K562 (cell line): ENCODE measurements around the gene FAM227B. TPM values are rescaled to one million over a fixed set of nuclear protein-coding genes. Genes with fewer than 3 reads are reported as not detected.

ENCODE experiments used
- GMEB1 ChIP-seq: fragments of 250-450 bp; sonication (Bioruptor Pico); IDR thresholded peaks from 2 replicates; pipeline ENCODE4 v1.4.0; 2020; ENCODE audit warnings: mild to moderate bottlenecking
- HBP1 ChIP-seq: fragments of 450-650 bp; formaldehyde crosslinking; IDR thresholded peaks from 2 replicates; pipeline ENCODE4 v1.4.0; 2022; ENCODE audit warnings: missing genetic modification characterization
- HDAC8 ChIP-seq: fragments of 450-650 bp; IDR thresholded peaks from 2 replicates; pipeline ENCODE4 v1.6.1; 2016; ENCODE audit warnings: mild to moderate bottlenecking, missing genetic modification characterization, moderate library complexity, missing compliant biosample characterization
- PCBP2 ChIP-seq: fragments of 200-400 bp; formaldehyde crosslinking; IDR thresholded peaks from 2 replicates; pipeline ENCODE4 v1.6.1; 2018; ENCODE audit warnings: low read length, low read depth, mild to moderate bottlenecking, moderate library complexity; ENCODE audit not compliant: poor library complexity, severe bottlenecking
- YY1 ChIP-seq, 3 experiments: IDR thresholded peaks; 2 replicates each; pipeline ENCODE4 v1.6.1; 2011; ENCODE audit warnings: low read length in 2 of 3, mild to moderate bottlenecking in 2 of 3, moderate library complexity in 2 of 3, borderline replicate concordance in 1 of 3, control low read depth in 1 of 3, low read depth in 1 of 3; ENCODE audit not compliant: insufficient read depth in 3 of 3, insufficient replicate concordance in 2 of 3, control insufficient read depth in 1 of 3, insufficient read length in 1 of 3; ENCODE audit errors: extremely low read depth in 1 of 3
- ZBTB26 ChIP-seq: fragments of 450-650 bp; formaldehyde crosslinking; IDR thresholded peaks from 2 replicates; pipeline ENCODE4 v1.4.0; 2022; ENCODE audit warnings: missing genetic modification characterization
- polyA plus RNA-seq, 8 experiments: library from polyadenylated mRNA; depleted of rRNA in 4 of 8; stranded (reverse) in 5 of 8; unstranded in 3 of 8; fragments of >200 nt; fragmentation: Nextera tagmentation in 2 of 8; fragmentation: Illumina TruSeq in 1 of 8; extraction: Ambion mirVana in 2 of 8; extraction: Trizol in 1 of 8; gene quantifications; 2 replicates each; pipeline versions ENCODE4 v1.2.1 to v1.2.3, GENCODE V29; 2011 to 2014; ENCODE audit warnings: inconsistent platforms in 1 of 8, missing spikeins in 1 of 8
- total RNA-seq, 7 experiments: library from RNA; depleted of rRNA in 6 of 7; stranded (reverse); fragments of >200 nt in 6 of 7; fragmentation: Illumina TruSeq in 2 of 7; extraction: Trizol in 2 of 7; gene quantifications; 2 replicates each; pipeline versions ENCODE4 v1.2.1 to v1.2.3, GENCODE V29; 2011 to 2021; ENCODE audit warnings: low replicate concordance in 1 of 7

The FAM227B gene
- total and polyA plus RNA-seq, 9 of the 15 experiments (the other 6 are each of a cell fraction or from before 2014, with no cell fraction given) = 5.1 to 12.5 (median 11.2) TPM

- TF ChIP-seq HBP1 (CRISPR knock-in tag) (no peak), YY1 (IDR thresholded peaks at IDR 0.05; ENCODE audit: borderline replicate concordance in 1 of 3, control insufficient read depth in 1 of 3, extremely low read depth in 1 of 3, insufficient read depth in 3 of 3, insufficient read length in 1 of 3, insufficient replicate concordance in 2 of 3, low read depth in 1 of 3, low read length in 2 of 3) (no peak), GMEB1 (no peak), ZBTB26 (CRISPR knock-in tag) (no peak), HDAC8 (tag) (no peak), PCBP2 (no peak)
- TF ChIP-seq, all 486 proteins: peak for 0
These were observed 311.9 kb downstream of the FAM227B start (continued) for GRCh38 chr15:49308686-49309085.
